ENCODE measurements around the gene MTMR1.

Gene MTMR1

DNA sequence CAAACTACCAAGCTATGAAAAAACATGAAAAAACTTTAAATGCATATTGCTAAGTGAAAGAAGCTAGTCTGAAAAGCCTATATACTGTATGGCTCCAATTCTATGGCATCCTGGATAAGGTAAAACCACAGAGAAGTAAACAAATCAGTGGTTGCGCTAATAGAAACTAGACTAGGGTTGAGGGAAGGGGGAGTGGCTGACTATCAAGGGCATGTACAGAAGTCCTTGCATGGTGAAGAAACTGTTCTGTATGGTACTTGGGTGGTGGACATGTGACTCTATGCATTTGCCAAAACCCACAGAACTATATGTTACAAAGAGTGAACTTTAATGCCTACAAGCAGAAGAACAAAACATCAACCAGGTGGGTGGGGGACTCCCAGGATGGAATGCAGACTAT lies 96.8 kb downstream of the MTMR1 start:
- no peak for DNase-seq (ENCODE audit: low read depth)

DNA sequence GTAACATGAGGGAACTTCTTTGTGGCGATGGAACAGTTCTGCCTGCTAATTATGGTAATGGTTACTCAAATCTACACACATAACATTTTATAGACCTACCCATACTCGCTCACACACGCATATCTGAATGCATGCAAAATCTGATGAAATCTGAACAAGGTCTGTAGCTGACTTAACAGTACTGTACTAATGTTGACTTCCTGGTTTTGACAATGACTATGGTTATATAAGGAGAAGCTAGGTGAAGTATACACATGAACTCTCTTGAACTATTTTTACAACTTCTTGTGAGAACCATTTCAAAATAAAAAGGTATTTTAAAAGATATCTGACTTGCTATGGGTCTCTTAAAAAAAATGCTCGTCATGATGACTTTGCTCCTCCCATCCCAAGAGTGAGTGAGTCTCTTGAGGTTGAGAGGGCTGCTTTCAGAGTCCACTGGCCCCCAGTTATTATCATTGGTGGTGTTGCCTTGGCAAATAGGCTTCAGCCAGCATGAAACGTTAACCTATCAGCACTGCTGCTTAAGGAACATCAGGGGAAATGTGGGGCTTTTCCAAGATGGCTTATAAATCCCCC lies 99.8 kb downstream of the MTMR1 start:
- no peak for DNase-seq (ENCODE audit: low read depth)

DNA sequence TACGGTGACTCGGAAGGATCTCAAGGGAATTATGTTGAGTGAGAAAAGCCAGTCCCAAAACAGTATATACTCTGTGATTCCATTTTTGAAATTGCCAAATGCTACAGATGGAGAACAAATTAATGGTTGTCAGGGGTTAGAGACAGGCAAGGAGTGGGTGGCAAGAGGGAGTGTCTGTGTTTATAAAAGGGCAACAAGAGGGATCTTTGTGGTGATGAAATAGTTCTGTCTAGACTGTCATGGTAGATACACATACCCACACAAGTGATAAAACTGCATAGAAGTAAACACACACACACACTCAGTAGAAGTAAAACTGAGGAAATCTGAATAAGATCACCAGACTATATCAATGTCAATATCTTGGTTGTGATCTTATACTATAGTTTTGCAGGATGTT lies 112.5 kb downstream of the MTMR1 start:
- DNase-seq (ENCODE audit: low read depth) = no peak

DNA sequence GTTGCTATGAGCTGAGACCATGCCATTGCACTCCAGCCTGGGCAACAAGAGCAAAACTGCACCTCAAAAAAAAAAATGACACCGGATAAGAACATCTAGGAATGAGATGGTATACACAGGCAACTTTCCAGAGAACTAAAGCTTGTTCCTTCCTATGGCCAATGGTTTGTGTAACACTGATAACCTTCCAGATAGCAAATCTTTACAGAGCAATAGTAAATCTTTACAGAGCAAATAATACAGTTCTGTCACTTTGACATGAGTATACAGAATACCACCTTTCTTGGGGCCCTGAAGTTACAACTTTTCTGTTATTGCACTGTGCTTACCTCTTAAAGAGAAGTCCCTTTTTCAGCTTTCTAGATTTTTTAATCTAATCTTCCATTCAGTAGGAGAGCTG lies 113.6 kb downstream of the MTMR1 start:
- DNase-seq (ENCODE audit: low read depth) = no peak

DNA sequence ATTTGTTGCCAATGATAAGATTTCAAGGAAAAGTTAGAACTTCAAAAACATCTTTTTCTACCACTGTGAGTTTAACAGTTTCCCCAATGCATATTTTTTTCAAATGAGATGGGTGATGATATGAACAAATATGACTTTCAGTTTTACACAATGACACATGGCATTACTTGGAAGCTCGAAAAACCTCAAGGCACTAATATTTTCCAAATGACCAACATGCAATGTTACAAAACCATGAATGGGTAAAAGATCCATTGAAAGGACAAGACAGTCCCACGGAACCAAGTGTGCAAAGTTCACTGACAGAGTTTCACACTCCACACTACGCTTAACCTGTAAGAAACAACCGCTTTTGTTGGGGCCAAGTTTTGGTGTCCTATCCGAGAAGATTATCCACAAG lies 120.7 kb downstream of the MTMR1 start:
- no peak for DNase-seq (ENCODE audit: low read depth)

Data from activated T-helper 9 cell treated with anti-CD3 and anti-CD28 coated beads, Interleukin-2, amount 50 U/mL, for 16 hours (primary cell).